NCI-H748 (cell line): Measurements from ENCODE around the gene PHOSPHO2.
"Not testable (repeated sequence)": the region's sequence is repeated elsewhere in the genome, so short reads cannot be mapped to it uniquely, and the experiment has no call there.

Experiments used
- DNase-seq: peaks from one replicate; lab custom pipeline; 2025; ENCODE audit not compliant: unreplicated experiment; lab: John Stamatoyannopoulos, UW

Gene PHOSPHO2

DNA sequence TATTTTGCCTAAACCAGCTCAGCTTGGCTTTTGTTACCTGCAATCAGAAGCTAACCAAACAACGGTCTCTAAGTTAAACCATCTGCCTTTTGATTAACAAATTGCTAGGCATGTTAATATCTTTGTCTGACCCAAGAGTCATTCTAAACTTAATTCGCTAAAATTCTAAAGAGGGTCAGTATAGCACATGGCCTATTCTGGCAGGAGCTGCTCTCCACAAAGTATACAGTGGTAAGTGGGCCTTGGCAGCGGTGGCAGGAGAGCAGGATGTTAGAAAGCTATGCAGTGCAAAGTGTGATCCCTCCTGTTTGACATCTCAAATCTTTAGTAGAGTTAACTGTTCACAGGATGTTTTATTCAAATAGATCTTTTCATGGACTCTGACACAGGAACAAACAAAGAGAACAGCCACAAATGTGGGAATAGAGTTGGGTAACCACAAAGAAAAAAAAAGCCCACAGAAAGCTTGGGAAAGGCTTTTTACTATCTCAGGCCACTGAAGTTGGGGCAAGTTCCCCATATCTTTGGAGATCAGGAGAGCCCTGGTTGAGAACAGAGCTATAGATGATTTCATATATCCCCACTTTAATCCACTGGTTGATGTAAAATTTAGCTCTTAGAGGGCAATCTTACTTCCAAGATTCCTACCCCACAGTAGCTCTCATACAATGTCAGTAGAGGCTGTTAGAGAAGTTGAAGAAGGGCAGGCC is 10.7 kb upstream of the PHOSPHO2 start:
- no peak for DNase-seq

GRCh38 chr2:169684135-169684565 is 10.1 kb upstream of the PHOSPHO2 start:
- DNase-seq, result no peak

GRCh38 chr2:169684712-169685111 is 9.6 kb upstream of the PHOSPHO2 start:
- DNase-seq, result not testable (repeated sequence)

DNA sequence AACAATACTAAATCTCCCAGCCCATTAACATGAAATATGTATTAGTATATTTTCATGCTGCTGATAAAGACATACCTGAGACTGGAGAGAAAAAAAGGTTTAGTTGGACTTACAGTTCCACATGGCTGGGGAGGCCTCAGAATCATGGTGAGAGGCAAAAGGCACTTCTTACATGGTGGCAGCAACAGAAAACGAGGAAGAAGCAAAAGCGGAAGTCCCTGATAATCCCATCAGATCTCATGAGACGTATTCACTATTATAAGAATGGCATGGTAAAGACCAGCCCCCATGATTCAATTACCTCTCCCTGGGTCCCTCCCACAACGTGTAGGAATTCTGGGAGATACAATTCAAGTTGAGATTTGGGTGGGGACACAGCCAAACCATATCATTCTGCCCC is 7.4 kb upstream of the PHOSPHO2 start:
- DNase-seq, result not testable (repeated sequence)

- not testable (repeated sequence) for DNase-seq
Measured at GRCh38 chr2:169687943-169688342, 6.3 kb upstream of the PHOSPHO2 start.

GRCh38 chr2:169690958-169691357 is 3.3 kb upstream of the PHOSPHO2 start:
- DNase-seq, result no peak

- DNase-seq, result no peak
Measured at GRCh38 chr2:169692718-169693117, 1.6 kb upstream of the PHOSPHO2 start.

GRCh38 chr2:169693360-169693759 is 909 bp upstream of the PHOSPHO2 start:
- peak; percentile 71 for DNase-seq

DNA sequence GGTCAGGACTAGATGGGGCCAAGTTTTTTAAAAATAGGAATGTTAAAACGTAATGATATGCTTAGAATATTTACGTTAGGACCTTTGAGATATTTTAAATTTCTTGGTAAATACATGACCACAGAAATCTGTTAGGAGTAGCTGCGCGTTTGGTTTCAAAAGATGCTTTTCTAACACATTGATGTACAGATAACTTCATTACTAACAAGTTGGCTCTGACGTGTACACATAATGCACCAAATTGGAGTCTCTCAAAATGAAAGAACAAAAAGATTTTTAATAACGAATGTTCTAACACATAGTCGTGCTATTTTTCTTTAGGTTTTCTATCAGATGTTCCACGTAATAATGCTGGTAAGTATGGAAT is 608 bp downstream of the PHOSPHO2 start:
- DNase-seq, result no peak

DNA sequence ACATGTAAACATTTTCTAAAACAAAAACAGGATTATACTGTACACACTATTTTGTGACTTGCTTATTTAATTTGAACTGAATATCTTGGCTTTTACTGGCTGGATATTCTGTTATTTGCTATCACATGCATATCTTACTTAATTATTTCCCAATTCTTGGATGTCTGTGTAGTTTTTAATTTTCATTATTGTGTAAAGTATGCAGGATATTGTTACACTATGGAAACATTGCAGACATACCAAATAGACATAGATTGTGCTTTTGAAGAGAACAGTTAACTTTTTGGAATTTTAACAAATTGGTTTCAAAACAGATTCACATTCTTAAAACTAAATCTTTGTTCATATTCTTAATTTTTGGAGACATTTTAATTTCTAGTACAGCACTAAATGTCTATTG is 2.1 kb downstream of the PHOSPHO2 start:
- no peak for DNase-seq

DNA sequence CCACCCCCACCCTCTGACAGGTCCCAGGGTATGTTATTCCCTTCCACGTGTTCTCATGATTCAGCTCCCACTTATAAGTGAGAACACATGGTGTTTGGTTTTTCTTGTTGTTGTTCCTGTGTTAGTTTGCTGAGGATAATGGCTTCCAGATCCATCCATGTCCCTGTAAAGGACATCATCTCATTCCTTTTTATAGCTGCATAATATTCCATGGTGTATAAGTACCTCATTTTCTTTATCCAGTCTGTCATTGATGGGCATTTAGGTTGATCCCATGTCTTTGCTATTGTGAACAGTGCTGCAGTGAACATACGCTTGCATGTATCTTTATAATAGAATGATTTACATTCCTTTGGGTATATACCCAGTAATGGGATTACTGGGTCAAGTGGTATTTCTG is 4.9 kb downstream of the PHOSPHO2 start:
- DNase-seq, result not testable (repeated sequence)

GRCh38 chr2:169702996-169703395 is 8.7 kb downstream of the PHOSPHO2 start:
- no peak for DNase-seq

DNA sequence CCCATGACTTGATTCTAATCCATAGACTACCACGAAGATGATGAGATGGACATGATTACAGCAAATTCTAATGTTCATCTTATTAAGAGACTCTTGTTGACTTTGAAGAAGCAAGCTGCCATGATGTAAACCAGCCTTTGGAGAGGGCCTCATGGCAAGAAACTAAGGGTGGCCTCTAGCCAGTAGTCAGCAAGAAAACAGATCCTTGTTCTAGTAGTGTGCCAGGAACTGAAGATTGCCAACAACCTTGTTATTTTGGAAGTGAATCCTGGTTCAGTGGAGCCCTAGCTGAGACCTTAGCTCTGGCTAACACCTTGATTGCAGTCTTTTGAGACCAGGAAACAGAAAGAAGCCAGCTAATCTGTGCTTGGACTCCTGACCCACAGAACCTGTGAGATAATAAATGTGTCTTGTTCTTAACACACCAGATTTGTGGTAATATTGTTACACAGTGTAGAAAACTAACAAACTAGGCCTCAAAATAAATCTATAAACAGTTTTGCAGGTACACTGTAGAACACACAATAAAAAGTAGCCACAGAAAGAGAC is 10.0 kb downstream of the PHOSPHO2 start:
- no peak for DNase-seq

DNA sequence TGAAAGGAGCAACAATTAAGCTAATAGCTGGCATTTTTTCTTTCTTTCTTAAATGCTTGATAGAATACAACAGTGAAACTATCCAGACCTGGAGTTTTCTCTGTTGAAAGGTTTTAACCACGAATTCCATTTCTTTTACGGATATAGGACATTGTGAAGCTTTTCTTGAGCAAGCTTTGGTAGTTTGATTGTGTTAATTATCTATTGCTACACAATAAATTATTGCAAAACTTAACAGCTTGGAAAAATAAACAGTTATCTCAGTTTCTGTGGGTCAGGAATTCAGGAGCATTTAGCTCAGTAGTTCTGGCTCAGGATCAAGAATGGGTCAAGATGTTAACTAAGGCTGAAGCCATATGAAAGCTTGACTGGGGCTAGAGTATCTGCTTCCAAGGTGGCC is 11.7 kb downstream of the PHOSPHO2 start:
- DNase-seq, result no peak

GRCh38 chr2:169707626-169708025 is 13.4 kb downstream of the PHOSPHO2 start:
- DNase-seq, result no peak

GRCh38 chr2:169709331-169709730 is 15.1 kb downstream of the PHOSPHO2 start:
- DNase-seq, result no peak

- no peak for DNase-seq
Measured at GRCh38 chr2:169709981-169710380, 15.7 kb downstream of the PHOSPHO2 start.

DNA sequence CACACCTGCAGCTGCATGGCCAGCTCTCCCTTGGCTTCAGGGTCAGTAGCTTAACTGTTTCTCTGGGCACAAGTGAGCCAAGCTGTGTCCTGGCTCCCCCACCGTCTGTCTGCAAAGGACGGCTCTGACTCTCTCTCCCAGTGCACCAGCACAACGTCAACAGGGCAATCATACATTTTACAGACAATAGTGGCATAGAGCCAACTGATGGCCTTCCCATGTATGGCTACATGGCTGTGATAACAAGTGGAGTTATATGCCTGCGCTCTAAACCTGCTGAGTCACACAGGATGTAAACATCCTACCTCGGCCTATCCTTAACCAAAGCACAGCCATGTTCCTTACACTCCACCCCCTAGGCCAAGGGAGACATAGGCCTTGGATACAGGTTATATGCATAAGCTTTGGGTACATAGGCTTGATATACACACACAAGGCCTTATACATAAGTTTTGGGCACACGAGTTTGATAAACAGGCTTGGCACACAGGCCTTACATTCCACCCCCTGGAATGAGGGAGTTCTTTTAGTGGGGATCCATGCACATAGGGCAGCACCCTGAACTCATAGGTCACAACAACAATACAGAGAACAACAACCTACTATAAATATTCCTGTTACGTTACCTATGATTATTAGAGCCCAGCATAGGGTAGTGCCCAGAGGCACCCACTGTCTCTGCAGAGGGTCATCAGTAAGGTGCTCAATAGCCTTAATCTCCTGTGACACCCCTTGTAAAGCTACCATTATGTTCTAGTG is 17.7 kb downstream of the PHOSPHO2 start:
- DNase-seq, result peak; percentile 58

- no peak for DNase-seq
Measured at GRCh38 chr2:169712791-169713227, 18.5 kb downstream of the PHOSPHO2 start.

- no peak for DNase-seq
Measured at GRCh38 chr2:169713331-169713730, 19.1 kb downstream of the PHOSPHO2 start.

GRCh38 chr2:169714699-169715098 is 20.4 kb downstream of the PHOSPHO2 start:
- DNase-seq, result no peak
